GM06990 (cell line): ENCODE measurements around the gene TJP2.

Source experiments
- DNase-seq: peaks from one replicate; pipeline ENCODE4 v3.0.0-alpha.2; 2011; ENCODE audit not compliant: insufficient read length; ENCODE audit errors: extremely low read depth
- H3K27me3 ChIP-seq: replicated peaks from 2 replicates; pipeline ENCODE4 v1.6.0; 2011; ENCODE audit warnings: low read length; ENCODE audit not compliant: control insufficient read depth, insufficient read depth
- H3K36me3 ChIP-seq: 2 replicates; pipeline ENCODE4 v1.5.1; 2011; ENCODE audit warnings: low read length; ENCODE audit not compliant: control insufficient read depth, insufficient read depth
- H3K4me3 ChIP-seq: replicated peaks from 2 replicates; pipeline ENCODE4 v1.5.1; 2011; ENCODE audit warnings: low read depth, mild to moderate bottlenecking, control low read depth, low read length
- TF ChIP-seq, protein P1 (sequence below): IDR thresholded peaks from 2 replicates; pipeline ENCODE4 v1.5.1; 2011; ENCODE audit warnings: low read length, control low read depth, mild to moderate bottlenecking, inconsistent platforms; ENCODE audit not compliant: insufficient read depth, poor library complexity, severe bottlenecking

Gene TJP2

DNA sequence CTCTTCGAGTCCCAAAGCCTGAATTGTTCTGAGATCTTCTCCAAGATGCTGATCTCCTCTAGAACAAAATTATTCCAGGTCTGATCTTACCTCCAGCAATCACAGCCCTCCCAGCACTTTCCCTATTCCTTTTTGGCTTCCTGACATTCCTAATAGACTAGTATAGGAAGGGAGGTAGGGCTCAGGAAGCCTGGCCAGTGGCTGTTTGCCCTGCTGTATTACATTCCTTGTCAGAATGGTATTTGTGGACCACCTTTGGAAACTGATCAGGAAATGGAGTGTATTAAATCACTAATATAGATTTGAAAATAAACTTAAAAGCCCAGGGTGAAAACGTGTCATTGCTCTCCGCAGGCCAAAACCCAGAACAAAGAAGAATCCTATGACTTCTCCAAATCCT, 76.6 kb downstream of the TJP2 start:
- Histone ChIP-seq H3K36me3 (peaks cover 12% of the 10 kb centered on the region), H3K27me3 (no peaks in the 10 kb centered on the region), H3K4me3 (no peak overlapping the region)
- TF ChIP-seq, protein P1, sequence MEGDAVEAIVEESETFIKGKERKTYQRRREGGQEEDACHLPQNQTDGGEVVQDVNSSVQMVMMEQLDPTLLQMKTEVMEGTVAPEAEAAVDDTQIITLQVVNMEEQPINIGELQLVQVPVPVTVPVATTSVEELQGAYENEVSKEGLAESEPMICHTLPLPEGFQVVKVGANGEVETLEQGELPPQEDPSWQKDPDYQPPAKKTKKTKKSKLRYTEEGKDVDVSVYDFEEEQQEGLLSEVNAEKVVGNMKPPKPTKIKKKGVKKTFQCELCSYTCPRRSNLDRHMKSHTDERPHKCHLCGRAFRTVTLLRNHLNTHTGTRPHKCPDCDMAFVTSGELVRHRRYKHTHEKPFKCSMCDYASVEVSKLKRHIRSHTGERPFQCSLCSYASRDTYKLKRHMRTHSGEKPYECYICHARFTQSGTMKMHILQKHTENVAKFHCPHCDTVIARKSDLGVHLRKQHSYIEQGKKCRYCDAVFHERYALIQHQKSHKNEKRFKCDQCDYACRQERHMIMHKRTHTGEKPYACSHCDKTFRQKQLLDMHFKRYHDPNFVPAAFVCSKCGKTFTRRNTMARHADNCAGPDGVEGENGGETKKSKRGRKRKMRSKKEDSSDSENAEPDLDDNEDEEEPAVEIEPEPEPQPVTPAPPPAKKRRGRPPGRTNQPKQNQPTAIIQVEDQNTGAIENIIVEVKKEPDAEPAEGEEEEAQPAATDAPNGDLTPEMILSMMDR = no peak
- DNase-seq = no peak

DNA sequence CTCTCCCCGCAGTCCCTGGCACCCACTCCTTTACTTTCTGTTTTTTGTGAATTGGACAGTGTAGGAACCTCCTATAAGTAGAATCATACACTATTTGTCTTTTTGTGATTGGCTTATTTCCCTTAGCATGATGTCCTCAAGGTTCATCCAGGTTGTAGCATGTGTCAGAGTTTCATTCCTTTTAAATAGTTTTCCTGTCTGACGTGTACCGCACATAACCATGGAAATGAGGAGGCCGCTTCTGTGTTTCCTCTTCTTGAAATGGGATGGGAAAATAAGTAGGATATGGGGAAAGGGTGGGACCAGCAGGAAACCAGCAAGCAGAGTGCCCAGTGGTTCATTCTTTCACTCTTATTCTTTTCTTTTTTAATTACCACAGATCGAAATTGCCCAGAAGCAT, 78.4 kb downstream of the TJP2 start:
- Histone ChIP-seq H3K36me3 (peaks cover 12% of the 10 kb centered on the region), H3K4me3 (no peak overlapping the region), H3K27me3 (no peaks in the 10 kb centered on the region)
- TF ChIP-seq, protein P1 = no peak
- no peak for DNase-seq

DNA sequence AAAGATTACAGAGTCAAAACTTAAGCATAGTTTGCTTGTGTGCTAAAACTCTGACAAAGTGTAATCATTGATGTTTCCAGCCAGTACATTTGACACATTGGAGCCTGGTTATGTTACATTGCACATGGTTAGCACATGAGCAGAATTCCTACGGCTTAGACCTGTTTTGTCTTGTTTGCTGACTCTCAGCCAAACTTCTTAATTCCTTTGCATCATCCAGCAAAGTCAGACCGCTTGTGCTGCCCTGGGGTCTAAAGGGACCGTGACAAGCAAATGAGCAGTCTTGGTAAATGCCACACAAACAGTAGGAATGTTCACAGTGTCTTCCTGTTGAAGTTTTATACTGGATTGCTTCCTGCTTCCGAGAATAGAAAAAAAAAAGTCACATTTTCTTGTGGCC, 79.0 kb downstream of the TJP2 start:
- DNase-seq = no peak
- no peaks in the 10 kb centered on the region for H3K27me3 ChIP-seq
- H3K4me3 ChIP-seq = no peak overlapping the region
- TF ChIP-seq, protein P1 = no peak
- peaks cover 11% of the 10 kb centered on the region for H3K36me3 ChIP-seq

DNA sequence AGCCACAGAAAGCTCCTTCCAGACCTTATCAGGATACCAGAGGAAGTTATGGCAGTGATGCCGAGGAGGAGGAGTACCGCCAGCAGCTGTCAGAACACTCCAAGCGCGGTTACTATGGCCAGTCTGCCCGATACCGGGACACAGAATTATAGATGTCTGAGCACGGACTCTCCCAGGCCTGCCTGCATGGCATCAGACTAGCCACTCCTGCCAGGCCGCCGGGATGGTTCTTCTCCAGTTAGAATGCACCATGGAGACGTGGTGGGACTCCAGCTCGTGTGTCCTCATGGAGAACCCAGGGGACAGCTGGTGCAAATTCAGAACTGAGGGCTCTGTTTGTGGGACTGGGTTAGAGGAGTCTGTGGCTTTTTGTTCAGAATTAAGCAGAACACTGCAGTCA, 80.1 kb downstream of the TJP2 start:
- Histone ChIP-seq H3K4me3 (no peak overlapping the region), H3K27me3 (no peaks in the 10 kb centered on the region), H3K36me3 (peaks cover 6% of the 10 kb centered on the region)
- DNase-seq = no peak
- TF ChIP-seq, protein P1 = no peak

DNA sequence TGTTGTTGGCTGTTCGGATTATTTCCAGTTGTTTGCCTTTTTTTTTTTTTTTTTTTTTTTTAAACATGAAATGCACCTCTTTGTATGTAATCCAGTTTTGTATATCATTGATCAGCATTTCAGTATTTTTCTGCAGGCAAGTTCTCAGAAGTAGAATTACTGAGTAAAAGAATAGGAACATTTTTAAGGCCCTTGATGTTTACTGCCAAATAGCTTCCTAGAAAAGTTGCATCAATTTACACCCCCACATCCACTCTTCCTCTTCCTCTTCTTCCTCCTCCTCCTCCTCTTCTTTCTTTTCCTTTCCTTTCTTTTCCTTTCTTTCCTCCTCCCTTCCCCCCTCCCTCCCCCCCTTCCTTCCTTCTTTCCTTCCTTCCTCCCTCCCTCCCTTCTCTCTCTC, 81.5 kb downstream of the TJP2 start:
- no peak for DNase-seq
- TF ChIP-seq, protein P1 = no peak
- H3K36me3 ChIP-seq = peaks cover 4% of the 10 kb centered on the region
- H3K4me3 ChIP-seq = no peak overlapping the region
- no peaks in the 10 kb centered on the region for H3K27me3 ChIP-seq

DNA sequence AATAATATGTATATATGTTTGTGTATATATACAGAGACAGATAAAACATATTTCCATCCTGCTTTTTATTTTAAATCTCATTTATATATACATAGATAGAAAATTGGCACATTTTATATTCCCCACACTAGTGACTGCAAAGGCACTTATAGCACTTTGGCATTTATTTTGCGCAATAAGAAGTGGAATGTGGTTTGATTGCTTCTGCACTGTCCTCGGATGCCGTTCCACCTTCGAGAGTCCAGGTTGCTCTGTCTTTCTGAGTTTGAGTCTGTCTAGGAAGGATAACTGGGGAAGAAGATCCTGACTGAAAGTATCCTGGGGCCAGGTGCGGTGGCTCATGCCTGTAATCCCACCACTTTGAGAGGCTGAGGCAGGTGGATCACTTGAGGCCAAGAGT, 84.5 kb downstream of the TJP2 start:
- H3K4me3 ChIP-seq = no peak overlapping the region
- DNase-seq = no peak
- peaks cover 2% of the 10 kb centered on the region for H3K36me3 ChIP-seq
- no peaks in the 10 kb centered on the region for H3K27me3 ChIP-seq
- TF ChIP-seq, protein P1 = no peak
